Thyroid gland (tissue), 4 donors: Measurements from ENCODE around the gene LRCOL1. TPM values are rescaled to one million over a fixed set of nuclear protein-coding genes. Genes with fewer than 3 reads are reported as not detected.

Experiments
- DNase-seq, 2 donors: peaks; one replicate each; pipeline ENCODE4 v3.0.0-alpha.2; 2019
- H3K27ac ChIP-seq, 3 donors: fragments of 200-600 bp; sonication (generic); 1 replicate in 2 of 3; 2 replicates in 1 of 3; pipeline ENCODE4 v1.5.1; 2016 to 2019; ENCODE audit warnings: mild to moderate bottlenecking in 1 of 3, moderate library complexity in 1 of 3
- H3K27me3 ChIP-seq: fragments of 200-600 bp; sonication (generic); one replicate; pipeline ENCODE4 v1.5.1; 2019
- H3K36me3 ChIP-seq, 2 donors: fragments of 200-600 bp; sonication (generic); one replicate each; pipeline ENCODE4 v1.5.1; 2016 to 2019
- H3K4me1 ChIP-seq, 2 donors: fragments of 200-600 bp; sonication (generic); one replicate each; pipeline ENCODE4 v1.5.1; 2017 to 2019
- H3K4me3 ChIP-seq, 3 donors: fragments of 200-600 bp; sonication (generic); replicated peaks in 1 of 3; 1 replicate in 2 of 3; 2 replicates in 1 of 3; pipeline ENCODE4 v1.5.1; 2016; ENCODE audit warnings: mild to moderate bottlenecking in 1 of 3
- H3K9me3 ChIP-seq: fragments of 200-600 bp; sonication (generic); one replicate; pipeline ENCODE4 v1.5.1; 2017
- CTCF ChIP-seq, 6 experiments: fragments of 200-600 bp in 3 of 6; fragments of 450-650 bp in 3 of 6; sonication (generic) in 3 of 6; IDR thresholded peaks; one replicate each; pipeline ENCODE4 v1.5.1; 2016 to 2019; ENCODE audit warnings: antibody characterized with exemption in 6 of 6, mild to moderate bottlenecking in 2 of 6, inconsistent platforms in 1 of 6, moderate library complexity in 1 of 6
- POLR2A ChIP-seq, 2 donors: fragments of 450-650 bp; IDR thresholded peaks; one replicate each; pipeline ENCODE4 v1.6.1; 2017; ENCODE audit warnings: antibody characterized with exemption in 2 of 2, mild to moderate bottlenecking in 2 of 2, moderate library complexity in 1 of 2
- WGBS, 2 donors: methylation state at CpG; one replicate each; pipeline ENCODE4 v1.1.5; 2017; 5-methylcytosine and 5-hydroxymethylcytosine counted together
- intact Hi-C: fragments of 100-400 bp; cut with DNase I; formaldehyde crosslinking; loops from one replicate; pipeline ENCODE4 v1.15.1; 2023
- total RNA-seq, 4 donors: library from RNA; depleted of rRNA; stranded (reverse); fragments of >200 nt; gene quantifications; one replicate each; pipeline ENCODE4 v1.2.3, GENCODE V29; 2016

LRCOL1 gene
- total RNA-seq, 4 donors from 2014 or later = 0.89 to 3.2 (median 3.2) TPM; not detected in 1

GRCh38 chr12:132637811-132638210 lies 27.4 kb upstream of the LRCOL1 start:
- H3K27ac ChIP-seq = no peak overlapping the region
- TF ChIP-seq CTCF (IDR thresholded peaks at IDR 0.05) (no peak), POLR2A (IDR thresholded peaks at IDR 0.05) (no peak)
- H3K36me3 ChIP-seq = peaks cover 10 to 16% of the 10 kb centered on the region in 2 donors
- no peaks in the 10 kb centered on the region for H3K9me3 ChIP-seq
- WGBS, 2 donors = 89 to 90% methylated on average over 18 of the region's 18 CpGs
- no peak overlapping the region for H3K4me3 ChIP-seq
- H3K27me3 ChIP-seq = no peaks in the 10 kb centered on the region
- H3K4me1 ChIP-seq = no peaks in the 10 kb centered on the region
- intact Hi-C loops = no loop called here
- DNase-seq = no peak

- DNase-seq = no peak
- H3K27ac ChIP-seq = no peak overlapping the region
- no peaks in the 10 kb centered on the region for H3K27me3 ChIP-seq
- no peaks in the 10 kb centered on the region for H3K9me3 ChIP-seq
- 89 to 91% methylated on average over 27 to 28 of the region's 29 CpGs for WGBS, 2 donors
- peaks cover 0 to 31% of the 10 kb centered on the region in 2 donors for H3K36me3 ChIP-seq
- intact Hi-C loops = no loop called here
- no peaks in the 10 kb centered on the region for H3K4me1 ChIP-seq
- H3K4me3 ChIP-seq = no peak overlapping the region
- TF ChIP-seq CTCF (IDR thresholded peaks at IDR 0.05) (no peak), POLR2A (IDR thresholded peaks at IDR 0.05) (no peak)
These were observed 24.9 kb upstream of the LRCOL1 start for GRCh38 chr12:132635076-132635955.

DNA sequence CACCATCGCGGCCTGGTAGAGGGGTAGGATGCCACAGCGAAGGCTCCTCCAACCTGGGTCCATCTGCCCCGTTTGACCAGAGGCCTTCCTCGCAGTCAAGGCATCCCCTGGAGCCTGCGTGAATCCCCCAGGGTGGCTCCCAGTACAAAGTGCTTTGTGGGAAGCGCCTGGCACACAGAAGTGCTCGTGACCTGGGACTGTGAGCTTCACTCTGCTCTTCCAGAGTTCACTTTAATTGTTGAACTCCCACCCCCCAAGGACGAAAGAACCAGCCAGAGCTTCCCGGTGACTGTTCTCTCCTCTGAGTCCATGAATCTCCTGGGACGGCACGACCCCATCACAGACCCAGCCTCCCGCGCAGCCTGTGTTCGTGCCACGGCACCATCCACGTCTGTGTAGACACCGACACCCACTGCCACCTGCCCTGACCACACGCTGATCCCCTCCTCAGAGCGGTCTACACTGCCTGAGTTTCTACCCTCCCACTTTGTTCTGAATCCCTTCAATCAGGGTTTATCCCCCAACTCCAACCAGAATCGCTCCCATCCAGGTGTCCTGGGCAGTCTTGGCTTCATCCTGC lies 24.1 kb upstream of the LRCOL1 start:
- H3K9me3 ChIP-seq = no peaks in the 10 kb centered on the region
- no peak for DNase-seq
- no peak overlapping the region for H3K4me3 ChIP-seq
- H3K4me1 ChIP-seq = no peaks in the 10 kb centered on the region
- H3K27ac ChIP-seq = no peak overlapping the region
- intact Hi-C loops = no loop called here
- 96% methylated on average over 21 of the region's 21 CpGs for WGBS, 2 donors
- no peak for TF ChIP-seq POLR2A (IDR thresholded peaks at IDR 0.05)
- TF ChIP-seq CTCF (IDR thresholded peaks at IDR 0.05) = no peak
- no peaks in the 10 kb centered on the region for H3K27me3 ChIP-seq
- peaks cover 0 to 31% of the 10 kb centered on the region in 2 donors for H3K36me3 ChIP-seq

- H3K4me1 ChIP-seq = no peaks in the 10 kb centered on the region
- no peaks in the 10 kb centered on the region for H3K9me3 ChIP-seq
- no peak for DNase-seq
- intact Hi-C loops = no loop called here
- H3K4me3 ChIP-seq = no peak overlapping the region
- TF ChIP-seq CTCF (IDR thresholded peaks at IDR 0.05) (no peak), POLR2A (IDR thresholded peaks at IDR 0.05) (no peak)
- H3K27me3 ChIP-seq = no peaks in the 10 kb centered on the region
- H3K36me3 ChIP-seq = peaks cover 0 to 31% of the 10 kb centered on the region in 2 donors
- 88 to 95% methylated on average over 10 of the region's 10 CpGs for WGBS, 2 donors
- H3K27ac ChIP-seq = no peak overlapping the region
These were observed 23.5 kb upstream of the LRCOL1 start for GRCh38 chr12:132633901-132634300.

GRCh38 chr12:132633398-132633797 lies 23.0 kb upstream of the LRCOL1 start:
- TF ChIP-seq CTCF (IDR thresholded peaks at IDR 0.05) = no peak
- TF ChIP-seq POLR2A (IDR thresholded peaks at IDR 0.05) = no peak
- intact Hi-C loops = no loop called here
- H3K4me1 ChIP-seq = no peaks in the 10 kb centered on the region
- no peaks in the 10 kb centered on the region for H3K27me3 ChIP-seq
- H3K27ac ChIP-seq = no peak overlapping the region
- H3K4me3 ChIP-seq = no peak overlapping the region
- no peaks in the 10 kb centered on the region for H3K9me3 ChIP-seq
- 98 to 99% methylated on average over 8 of the region's 8 CpGs for WGBS, 2 donors
- no peak for DNase-seq
- peaks cover 0 to 31% of the 10 kb centered on the region in 2 donors for H3K36me3 ChIP-seq
